HepG2 (cell line): ENCODE data around the gene NUP85. TPM values are rescaled to one million over a fixed set of nuclear protein-coding genes. Genes with fewer than 3 reads are reported as not detected.
A peak's percentile ranks its signal among the peaks of the same experiment; 100 is the strongest.

Source experiments
- BRD4 ChIP-seq: sonication (generic); formaldehyde crosslinking; IDR thresholded peaks from 2 replicates; pipeline ENCODE4 v1.4.0; 2020; ENCODE audit warnings: missing genetic modification reagents
- HOXA5 ChIP-seq: sonication (generic); formaldehyde crosslinking; IDR thresholded peaks from 2 replicates; pipeline ENCODE4 v1.4.0; 2020; ENCODE audit warnings: missing genetic modification reagents
- PRPF4 ChIP-seq: fragments of 200-400 bp; formaldehyde crosslinking; IDR thresholded peaks from 2 replicates; pipeline ENCODE4 v1.6.1; 2016; ENCODE audit warnings: low read length, low read depth; ENCODE audit not compliant: poor library complexity, severe bottlenecking
- SNAPC2 ChIP-seq: sonication (generic); formaldehyde crosslinking; IDR thresholded peaks from 2 replicates; pipeline ENCODE4 v1.8.1; 2022; ENCODE audit warnings: mild to moderate bottlenecking, missing genetic modification reagents
- ZNF33A ChIP-seq: sonication (generic); formaldehyde crosslinking; IDR thresholded peaks from 2 replicates; pipeline ENCODE4 v1.5.1; 2020; ENCODE audit warnings: missing genetic modification reagents, mild to moderate bottlenecking, moderate library complexity, borderline replicate concordance
- ZNF432 ChIP-seq: sonication (generic); formaldehyde crosslinking; IDR thresholded peaks from 2 replicates; pipeline ENCODE4 v1.5.0; 2020; ENCODE audit warnings: missing genetic modification reagents, mild to moderate bottlenecking, borderline replicate concordance
- ZNF468 ChIP-seq: sonication (generic); formaldehyde crosslinking; IDR thresholded peaks from 2 replicates; pipeline ENCODE4 v1.8.0; 2022; ENCODE audit warnings: mild to moderate bottlenecking, moderate library complexity, missing genetic modification reagents
- ZNF598 ChIP-seq: sonication (generic); formaldehyde crosslinking; IDR thresholded peaks from 2 replicates; pipeline ENCODE4 v1.5.1; 2020; ENCODE audit warnings: mild to moderate bottlenecking, missing genetic modification reagents, borderline replicate concordance
- ZNF703 ChIP-seq: sonication (generic); formaldehyde crosslinking; IDR thresholded peaks from 2 replicates; pipeline ENCODE4 v1.5.1; 2020; ENCODE audit warnings: missing genetic modification reagents, mild to moderate bottlenecking, moderate library complexity, borderline replicate concordance
- ZSCAN29 ChIP-seq: sonication (generic); formaldehyde crosslinking; conservative IDR thresholded peaks from 2 replicates; pipeline ENCODE4 v1.4.0; 2020; ENCODE audit warnings: mild to moderate bottlenecking, missing genetic modification reagents
- polyA plus RNA-seq, 8 experiments: library from polyadenylated mRNA; depleted of rRNA in 3 of 8; stranded (reverse) in 7 of 8; unstranded in 1 of 8; fragments of >200 nt; fragmentation: Illumina TruSeq in 4 of 8; extraction: Trizol in 4 of 8; gene quantifications; 2 replicates each; pipeline versions ENCODE4 v1.2.1 to v1.2.3, GENCODE V29; 2011 to 2016; ENCODE audit warnings: low read depth in 4 of 8, missing spikeins in 1 of 8, mixed read lengths in 1 of 8; ENCODE audit not compliant: insufficient read depth in 1 of 8
- total RNA-seq, 5 experiments: library from RNA; depleted of rRNA; stranded (reverse); fragments of >200 nt; fragmentation: Illumina TruSeq; extraction: Trizol; gene quantifications; 2 replicates each; pipeline ENCODE4 v1.2.3, GENCODE V29; 2016; ENCODE audit warnings: low read depth in 1 of 5
- TF ChIP-seq, protein P1 (sequence below): sonication (generic); formaldehyde crosslinking; IDR thresholded peaks from 2 replicates; pipeline ENCODE4 v1.5.0; 2020; ENCODE audit warnings: mild to moderate bottlenecking, missing genetic modification reagents, borderline replicate concordance
- TF ChIP-seq, protein P2 (sequence below): sonication (generic); formaldehyde crosslinking; IDR thresholded peaks from 2 replicates; pipeline ENCODE4 v1.9.0; 2021; ENCODE audit warnings: mild to moderate bottlenecking, missing genetic modification reagents
- TF ChIP-seq, protein P3 (sequence below): IDR thresholded peaks from 2 replicates; pipeline ENCODE4 v1.6.1; 2018; ENCODE audit warnings: missing genetic modification reagents, mild to moderate bottlenecking, missing compliant biosample characterization
- TF ChIP-seq, protein P4 (sequence below): sonication (generic); formaldehyde crosslinking; IDR thresholded peaks from 2 replicates; pipeline ENCODE4 v1.4.0; 2020; ENCODE audit warnings: missing genetic modification reagents
- TF ChIP-seq, protein P5 (sequence below): sonication (generic); formaldehyde crosslinking; IDR thresholded peaks from 2 replicates; pipeline ENCODE4 v1.4.0; 2020; ENCODE audit warnings: mild to moderate bottlenecking, missing genetic modification reagents

NUP85 gene
- total and polyA plus RNA-seq, 2 of the 13 experiments (the other 11 are each of a cell fraction or from before 2014, with no cell fraction given): 89.1 to 124 TPM

DNA sequence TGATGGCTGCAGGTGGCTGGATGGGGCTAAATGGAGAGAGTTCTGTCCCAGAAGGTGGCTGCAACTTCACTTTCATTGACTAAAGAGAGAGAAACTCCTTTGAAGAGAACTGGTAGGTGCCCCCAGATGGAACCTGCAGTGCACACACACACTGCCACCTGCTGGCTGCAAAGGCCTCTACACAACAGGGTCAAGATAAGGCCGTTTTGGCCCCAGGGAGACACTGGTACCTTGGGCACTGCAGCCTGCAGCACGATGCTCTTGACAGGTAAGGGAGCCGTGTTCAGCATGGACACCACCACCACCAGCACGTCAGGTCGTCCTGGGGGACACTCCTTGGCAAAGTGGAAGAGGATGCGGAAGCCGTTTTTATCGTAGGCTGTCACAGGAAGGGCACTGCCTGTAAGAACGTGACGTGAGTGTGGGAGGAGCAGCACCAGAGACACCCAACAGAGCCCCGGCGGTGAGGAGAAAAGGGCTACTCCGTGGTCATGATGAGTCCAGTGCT is 33.3 kb downstream of the NUP85 start (continued):
- TF ChIP-seq ZNF432 (no peak), ZNF33A (CRISPR knock-in tag) (no peak), ZNF703 (CRISPR knock-in tag) (no peak), PRPF4 (no peak), HOXA5 (no peak), SNAPC2 (CRISPR knock-in tag) (no peak), ZSCAN29 (CRISPR knock-in tag) (no peak), ZNF468 (CRISPR knock-in tag) (no peak), BRD4 (CRISPR knock-in tag) (no peak), ZNF598 (peak; percentile 64; the same call in 1 of the 2 replicates)
- TF ChIP-seq, protein P1, sequence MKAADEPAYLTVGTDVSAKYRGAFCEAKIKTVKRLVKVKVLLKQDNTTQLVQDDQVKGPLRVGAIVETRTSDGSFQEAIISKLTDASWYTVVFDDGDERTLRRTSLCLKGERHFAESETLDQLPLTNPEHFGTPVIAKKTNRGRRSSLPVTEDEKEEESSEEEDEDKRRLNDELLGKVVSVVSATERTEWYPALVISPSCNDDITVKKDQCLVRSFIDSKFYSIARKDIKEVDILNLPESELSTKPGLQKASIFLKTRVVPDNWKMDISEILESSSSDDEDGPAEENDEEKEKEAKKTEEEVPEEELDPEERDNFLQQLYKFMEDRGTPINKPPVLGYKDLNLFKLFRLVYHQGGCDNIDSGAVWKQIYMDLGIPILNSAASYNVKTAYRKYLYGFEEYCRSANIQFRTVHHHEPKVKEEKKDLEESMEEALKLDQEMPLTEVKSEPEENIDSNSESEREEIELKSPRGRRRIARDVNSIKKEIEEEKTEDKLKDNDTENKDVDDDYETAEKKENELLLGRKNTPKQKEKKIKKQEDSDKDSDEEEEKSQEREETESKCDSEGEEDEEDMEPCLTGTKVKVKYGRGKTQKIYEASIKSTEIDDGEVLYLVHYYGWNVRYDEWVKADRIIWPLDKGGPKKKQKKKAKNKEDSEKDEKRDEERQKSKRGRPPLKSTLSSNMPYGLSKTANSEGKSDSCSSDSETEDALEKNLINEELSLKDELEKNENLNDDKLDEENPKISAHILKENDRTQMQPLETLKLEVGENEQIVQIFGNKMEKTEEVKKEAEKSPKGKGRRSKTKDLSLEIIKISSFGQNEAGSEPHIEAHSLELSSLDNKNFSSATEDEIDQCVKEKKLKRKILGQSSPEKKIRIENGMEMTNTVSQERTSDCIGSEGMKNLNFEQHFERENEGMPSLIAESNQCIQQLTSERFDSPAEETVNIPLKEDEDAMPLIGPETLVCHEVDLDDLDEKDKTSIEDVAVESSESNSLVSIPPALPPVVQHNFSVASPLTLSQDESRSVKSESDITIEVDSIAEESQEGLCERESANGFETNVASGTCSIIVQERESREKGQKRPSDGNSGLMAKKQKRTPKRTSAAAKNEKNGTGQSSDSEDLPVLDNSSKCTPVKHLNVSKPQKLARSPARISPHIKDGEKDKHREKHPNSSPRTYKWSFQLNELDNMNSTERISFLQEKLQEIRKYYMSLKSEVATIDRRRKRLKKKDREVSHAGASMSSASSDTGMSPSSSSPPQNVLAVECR (CRISPR knock-in tag): peak; percentile 32; the same call in 1 of the 2 replicates
- TF ChIP-seq, protein P2, sequence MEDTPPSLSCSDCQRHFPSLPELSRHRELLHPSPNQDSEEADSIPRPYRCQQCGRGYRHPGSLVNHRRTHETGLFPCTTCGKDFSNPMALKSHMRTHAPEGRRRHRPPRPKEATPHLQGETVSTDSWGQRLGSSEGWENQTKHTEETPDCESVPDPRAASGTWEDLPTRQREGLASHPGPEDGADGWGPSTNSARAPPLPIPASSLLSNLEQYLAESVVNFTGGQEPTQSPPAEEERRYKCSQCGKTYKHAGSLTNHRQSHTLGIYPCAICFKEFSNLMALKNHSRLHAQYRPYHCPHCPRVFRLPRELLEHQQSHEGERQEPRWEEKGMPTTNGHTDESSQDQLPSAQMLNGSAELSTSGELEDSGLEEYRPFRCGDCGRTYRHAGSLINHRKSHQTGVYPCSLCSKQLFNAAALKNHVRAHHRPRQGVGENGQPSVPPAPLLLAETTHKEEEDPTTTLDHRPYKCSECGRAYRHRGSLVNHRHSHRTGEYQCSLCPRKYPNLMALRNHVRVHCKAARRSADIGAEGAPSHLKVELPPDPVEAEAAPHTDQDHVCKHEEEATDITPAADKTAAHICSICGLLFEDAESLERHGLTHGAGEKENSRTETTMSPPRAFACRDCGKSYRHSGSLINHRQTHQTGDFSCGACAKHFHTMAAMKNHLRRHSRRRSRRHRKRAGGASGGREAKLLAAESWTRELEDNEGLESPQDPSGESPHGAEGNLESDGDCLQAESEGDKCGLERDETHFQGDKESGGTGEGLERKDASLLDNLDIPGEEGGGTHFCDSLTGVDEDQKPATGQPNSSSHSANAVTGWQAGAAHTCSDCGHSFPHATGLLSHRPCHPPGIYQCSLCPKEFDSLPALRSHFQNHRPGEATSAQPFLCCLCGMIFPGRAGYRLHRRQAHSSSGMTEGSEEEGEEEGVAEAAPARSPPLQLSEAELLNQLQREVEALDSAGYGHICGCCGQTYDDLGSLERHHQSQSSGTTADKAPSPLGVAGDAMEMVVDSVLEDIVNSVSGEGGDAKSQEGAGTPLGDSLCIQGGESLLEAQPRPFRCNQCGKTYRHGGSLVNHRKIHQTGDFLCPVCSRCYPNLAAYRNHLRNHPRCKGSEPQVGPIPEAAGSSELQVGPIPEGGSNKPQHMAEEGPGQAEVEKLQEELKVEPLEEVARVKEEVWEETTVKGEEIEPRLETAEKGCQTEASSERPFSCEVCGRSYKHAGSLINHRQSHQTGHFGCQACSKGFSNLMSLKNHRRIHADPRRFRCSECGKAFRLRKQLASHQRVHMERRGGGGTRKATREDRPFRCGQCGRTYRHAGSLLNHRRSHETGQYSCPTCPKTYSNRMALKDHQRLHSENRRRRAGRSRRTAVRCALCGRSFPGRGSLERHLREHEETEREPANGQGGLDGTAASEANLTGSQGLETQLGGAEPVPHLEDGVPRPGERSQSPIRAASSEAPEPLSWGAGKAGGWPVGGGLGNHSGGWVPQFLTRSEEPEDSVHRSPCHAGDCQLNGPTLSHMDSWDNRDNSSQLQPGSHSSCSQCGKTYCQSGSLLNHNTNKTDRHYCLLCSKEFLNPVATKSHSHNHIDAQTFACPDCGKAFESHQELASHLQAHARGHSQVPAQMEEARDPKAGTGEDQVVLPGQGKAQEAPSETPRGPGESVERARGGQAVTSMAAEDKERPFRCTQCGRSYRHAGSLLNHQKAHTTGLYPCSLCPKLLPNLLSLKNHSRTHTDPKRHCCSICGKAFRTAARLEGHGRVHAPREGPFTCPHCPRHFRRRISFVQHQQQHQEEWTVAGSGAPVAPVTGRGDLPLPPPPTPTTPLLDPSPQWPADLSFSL (CRISPR knock-in tag): 0 out of 2 replicates have a peak, but pooled peaks have one; percentile 37
- TF ChIP-seq, protein P3, sequence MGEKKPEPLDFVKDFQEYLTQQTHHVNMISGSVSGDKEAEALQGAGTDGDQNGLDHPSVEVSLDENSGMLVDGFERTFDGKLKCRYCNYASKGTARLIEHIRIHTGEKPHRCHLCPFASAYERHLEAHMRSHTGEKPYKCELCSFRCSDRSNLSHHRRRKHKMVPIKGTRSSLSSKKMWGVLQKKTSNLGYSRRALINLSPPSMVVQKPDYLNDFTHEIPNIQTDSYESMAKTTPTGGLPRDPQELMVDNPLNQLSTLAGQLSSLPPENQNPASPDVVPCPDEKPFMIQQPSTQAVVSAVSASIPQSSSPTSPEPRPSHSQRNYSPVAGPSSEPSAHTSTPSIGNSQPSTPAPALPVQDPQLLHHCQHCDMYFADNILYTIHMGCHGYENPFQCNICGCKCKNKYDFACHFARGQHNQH: no peak
- TF ChIP-seq, protein P4, sequence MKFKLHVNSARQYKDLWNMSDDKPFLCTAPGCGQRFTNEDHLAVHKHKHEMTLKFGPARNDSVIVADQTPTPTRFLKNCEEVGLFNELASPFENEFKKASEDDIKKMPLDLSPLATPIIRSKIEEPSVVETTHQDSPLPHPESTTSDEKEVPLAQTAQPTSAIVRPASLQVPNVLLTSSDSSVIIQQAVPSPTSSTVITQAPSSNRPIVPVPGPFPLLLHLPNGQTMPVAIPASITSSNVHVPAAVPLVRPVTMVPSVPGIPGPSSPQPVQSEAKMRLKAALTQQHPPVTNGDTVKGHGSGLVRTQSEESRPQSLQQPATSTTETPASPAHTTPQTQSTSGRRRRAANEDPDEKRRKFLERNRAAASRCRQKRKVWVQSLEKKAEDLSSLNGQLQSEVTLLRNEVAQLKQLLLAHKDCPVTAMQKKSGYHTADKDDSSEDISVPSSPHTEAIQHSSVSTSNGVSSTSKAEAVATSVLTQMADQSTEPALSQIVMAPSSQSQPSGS (CRISPR knock-in tag): no peak
- TF ChIP-seq, protein P5, sequence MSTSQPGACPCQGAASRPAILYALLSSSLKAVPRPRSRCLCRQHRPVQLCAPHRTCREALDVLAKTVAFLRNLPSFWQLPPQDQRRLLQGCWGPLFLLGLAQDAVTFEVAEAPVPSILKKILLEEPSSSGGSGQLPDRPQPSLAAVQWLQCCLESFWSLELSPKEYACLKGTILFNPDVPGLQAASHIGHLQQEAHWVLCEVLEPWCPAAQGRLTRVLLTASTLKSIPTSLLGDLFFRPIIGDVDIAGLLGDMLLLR (CRISPR knock-in tag): no peak
